Measurements from ENCODE around the gene SORD.
"Not testable (repeated sequence)": the region's sequence is repeated elsewhere in the genome, so short reads cannot be mapped to it uniquely, and the experiment has no call there.

SORD gene

DNA sequence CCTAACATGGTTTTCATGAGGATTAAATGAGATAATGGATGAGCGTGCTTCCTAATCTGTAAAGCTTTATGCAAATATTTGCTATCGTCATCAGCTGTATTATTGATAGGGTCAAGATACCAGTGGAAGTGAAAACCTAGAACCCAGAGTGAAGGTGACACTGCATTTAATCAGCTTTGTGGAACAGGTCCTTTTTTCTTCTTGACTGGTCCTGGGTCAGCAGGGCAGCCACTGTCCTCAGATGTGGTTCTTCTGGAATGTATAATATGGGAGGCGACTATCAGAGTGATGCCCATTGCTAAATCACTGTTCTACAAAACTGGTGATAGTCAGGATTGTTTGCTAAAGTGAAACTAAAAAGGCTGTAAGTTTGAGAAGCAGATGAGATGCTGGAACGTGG, 41.4 kb downstream of the SORD start:
- peak; percentile 2 for DNase-seq

GRCh38 chr15:45069942-45070360, 47.0 kb downstream of the SORD start:
- not testable (repeated sequence) for DNase-seq

DNA sequence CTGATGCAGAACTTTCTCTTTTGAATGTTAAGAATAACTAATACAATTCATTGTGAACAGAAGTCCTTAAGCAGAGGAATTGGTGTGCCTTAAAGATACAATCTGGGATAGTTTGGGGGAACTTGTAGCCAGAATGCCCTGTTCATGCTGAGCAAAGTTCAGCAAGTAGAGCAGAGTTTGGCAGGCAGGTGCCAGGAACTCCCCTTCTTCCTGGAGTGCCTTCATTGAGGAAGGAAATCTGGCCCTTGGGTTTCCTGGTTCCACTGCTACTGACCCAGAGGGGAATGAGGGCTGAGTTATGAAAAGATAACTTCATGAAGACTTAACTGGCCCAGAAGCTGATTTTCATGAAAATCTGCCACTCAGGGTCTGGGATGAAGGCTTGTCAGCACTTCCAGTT, 50.6 kb downstream of the SORD start:
- not testable (repeated sequence) for DNase-seq

GRCh38 chr15:45075440-45076320, 52.7 kb downstream of the SORD start:
- not testable (repeated sequence) for DNase-seq

GRCh38 chr15:45077391-45077790, 54.4 kb downstream of the SORD start:
- not testable (repeated sequence) for DNase-seq

- DNase-seq = not testable (repeated sequence)
Measured at GRCh38 chr15:45079201-45079600, 56.2 kb downstream of the SORD start.

DNA sequence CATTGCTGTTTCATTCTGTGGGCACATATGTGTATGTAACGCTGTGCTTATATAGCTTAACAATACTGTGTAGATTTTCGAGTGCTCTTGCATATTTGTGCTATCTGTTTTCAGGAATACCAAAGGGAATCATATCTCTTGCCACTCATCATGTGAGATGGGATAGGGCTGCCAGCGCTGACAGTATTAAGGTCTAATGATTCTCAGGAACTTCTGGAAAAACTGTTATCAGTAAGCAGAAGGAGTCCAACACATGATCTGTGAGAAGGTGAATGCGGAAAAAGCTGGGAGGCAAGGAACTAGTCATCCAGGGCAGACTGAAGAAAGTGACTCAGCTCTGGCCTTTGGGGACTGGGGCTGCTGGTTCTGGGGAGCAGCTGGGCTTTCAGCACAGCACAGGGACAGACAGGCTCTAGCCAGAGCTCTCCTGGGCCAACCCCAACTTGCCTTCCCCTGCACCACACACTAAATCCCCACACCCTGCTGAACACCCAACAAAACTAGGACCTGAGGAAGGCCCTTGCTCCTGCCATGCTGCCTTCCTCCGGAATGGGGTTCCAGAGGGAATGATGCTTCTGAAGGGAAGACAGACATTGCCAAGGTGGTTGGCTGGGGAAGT, 56.7 kb downstream of the SORD start:
- not testable (repeated sequence) for DNase-seq

DNA sequence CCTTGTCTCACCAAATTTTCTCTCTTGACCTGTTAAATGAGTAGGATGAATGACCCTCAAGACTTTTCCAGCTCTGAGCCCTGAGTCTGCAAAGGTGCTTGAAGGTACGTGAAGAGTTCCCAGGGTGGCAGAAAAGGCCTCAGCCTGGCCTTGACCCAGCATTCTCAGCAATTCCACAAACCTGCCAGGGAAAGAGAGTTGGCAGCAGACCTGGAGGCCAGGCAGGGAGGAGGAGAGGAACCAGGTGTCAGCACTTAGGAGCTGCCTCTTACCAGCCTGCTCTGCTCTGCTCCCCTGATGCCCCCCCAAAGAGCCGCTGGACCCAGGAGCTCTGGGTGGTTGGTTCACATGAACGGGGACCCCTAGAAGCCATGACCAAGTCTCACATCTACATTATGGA, 57.6 kb downstream of the SORD start:
- DNase-seq = not testable (repeated sequence)

GRCh38 chr15:45082412-45082811, 59.4 kb downstream of the SORD start:
- not testable (repeated sequence) for DNase-seq

DNA sequence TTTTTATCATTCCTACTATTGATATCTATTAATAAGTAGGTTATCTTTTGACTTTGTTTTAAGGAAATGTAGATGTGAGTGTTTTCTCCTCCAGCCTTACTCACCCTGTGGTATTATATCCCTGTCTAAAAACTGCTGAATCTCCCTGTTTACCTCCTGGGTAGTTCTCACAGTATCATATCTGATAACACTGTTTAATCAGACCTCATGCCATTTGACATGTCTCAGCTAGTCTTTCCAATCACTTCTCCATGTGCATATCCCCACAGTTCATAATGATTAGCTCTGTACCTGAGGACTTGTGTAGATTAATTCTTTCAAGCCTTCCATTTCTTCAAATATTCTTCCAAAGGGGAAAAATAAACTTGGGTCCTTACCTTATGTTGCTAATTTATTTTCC, 60.2 kb downstream of the SORD start:
- no peak for DNase-seq

GRCh38 chr15:45084163-45084562, 61.2 kb downstream of the SORD start:
- DNase-seq = no peak

GRCh38 chr15:45087513-45087912, 64.5 kb downstream of the SORD start:
- no peak for DNase-seq

DNA sequence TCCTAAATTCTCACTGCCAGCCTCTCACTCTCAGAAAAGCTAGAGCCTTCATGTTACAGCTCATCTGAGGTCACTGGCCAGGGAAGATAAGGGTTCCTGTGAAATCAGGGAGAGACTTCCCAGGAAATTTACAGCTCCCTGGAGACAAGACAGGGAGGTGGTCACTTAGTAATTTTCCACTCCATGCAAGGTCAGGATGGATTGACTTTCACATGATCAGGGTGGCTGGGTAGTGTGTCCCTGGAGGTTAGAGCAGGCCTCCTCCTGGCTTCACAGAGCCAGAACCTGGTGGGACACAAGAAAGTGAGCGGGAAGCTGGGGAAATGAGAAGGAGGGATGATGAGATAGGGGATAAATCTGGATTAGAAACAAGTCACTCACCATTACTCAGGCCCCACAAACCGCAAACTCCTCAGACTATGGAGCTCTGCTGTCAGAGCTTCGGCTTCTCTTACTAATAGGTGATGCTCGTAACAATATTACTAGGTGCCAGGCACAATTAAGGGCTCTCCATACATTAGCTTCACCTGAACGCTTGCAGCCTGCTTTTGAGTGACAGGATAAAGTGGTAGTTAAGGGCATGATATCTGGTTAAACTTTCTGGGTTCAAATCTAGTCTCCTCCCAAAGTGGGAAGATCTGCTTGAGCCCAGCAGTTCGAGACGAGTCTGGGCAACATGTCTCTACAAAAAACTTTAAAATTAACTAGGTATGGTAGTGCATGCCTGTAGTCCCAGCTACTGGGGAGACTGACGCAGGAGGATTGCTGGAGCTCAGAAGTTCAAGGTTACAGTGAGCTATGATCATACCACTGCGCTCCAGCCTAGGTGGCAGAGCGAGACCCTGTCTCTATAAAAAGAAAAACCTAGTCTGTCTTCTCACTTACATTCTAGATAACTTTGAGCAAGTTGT, 66.1 kb downstream of the SORD start:
- DNase-seq = peak; percentile 11

GRCh38 chr15:45089712-45090373, 66.8 kb downstream of the SORD start:
- no peak for DNase-seq

DNA sequence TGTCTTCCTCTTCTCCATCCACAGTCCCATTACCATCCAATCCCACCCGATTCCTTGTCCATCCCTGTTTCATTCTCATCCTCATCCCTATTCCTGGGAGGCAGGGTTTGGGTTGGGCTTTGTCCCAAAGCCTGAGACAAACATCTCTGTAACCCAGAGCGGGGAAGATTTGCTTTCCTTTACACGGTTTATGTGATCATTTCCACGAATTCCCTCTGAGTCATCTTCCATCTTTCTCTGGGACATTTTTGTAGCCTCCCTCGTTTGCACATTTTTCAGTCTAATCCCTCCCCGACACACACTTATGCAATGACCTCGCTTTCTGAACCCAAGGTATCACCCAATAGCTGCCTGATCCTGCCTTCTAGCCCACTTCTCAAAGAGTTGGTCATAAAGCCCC, 68.2 kb downstream of the SORD start:
- DNase-seq = peak; percentile 17

GRCh38 chr15:45091576-45091975, 68.6 kb downstream of the SORD start:
- DNase-seq = no peak

- no peak for DNase-seq
Measured at GRCh38 chr15:45093013-45093412, 70.0 kb downstream of the SORD start.

DNA sequence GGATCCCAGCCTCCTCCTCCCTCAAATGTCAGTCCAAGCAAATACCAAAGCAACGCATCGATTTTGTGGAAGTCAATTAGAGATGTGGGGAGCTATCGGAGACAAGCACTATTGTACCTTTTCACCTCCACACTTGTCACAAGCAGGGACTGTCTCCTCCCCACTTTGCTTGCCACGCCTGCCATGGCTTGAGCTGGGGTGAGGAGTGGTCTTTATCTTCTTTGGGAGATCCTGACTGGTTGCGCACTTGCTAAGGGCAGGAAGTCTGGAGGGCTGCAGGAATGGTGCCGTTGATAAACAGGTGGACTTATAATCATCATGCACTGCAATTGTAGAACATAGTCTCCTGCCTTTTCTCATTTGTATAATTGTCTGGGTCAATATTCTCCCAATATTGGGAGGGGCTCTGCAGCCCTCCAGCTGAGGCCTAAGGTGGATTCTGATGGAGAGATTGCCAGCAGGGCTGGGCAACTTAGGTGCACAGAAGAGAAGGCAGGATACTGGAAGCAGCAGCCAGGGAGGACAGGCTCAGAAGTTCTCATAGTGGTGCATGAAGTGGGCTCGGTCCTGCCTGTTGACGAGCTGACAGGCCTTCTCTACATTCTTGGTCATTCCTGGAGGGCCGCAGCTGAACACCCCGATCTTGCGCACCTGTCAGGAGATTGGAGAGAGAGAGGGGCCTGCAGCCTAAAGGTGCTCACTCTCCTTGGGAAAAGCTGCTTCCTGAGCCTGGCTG, 70.8 kb downstream of the SORD start:
- no peak for DNase-seq

DNA sequence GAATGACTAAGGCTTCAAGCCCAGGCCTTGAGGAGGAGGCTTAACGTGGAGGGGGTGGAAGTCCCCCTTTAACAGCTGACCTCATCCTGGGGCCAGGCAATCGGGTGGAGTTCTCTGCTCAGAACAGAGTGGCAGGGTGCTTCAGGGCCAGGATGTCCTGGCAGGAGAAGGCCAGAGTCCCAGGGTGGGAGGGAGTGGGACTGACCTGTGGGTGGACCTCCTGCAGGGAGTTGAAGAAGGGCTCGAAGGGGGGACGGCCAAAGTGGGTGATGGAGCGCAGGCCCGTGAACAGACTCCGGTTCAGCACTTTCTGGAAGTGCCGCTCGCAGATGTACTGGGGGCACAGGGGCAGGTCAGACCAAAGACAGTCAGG, 71.3 kb downstream of the SORD start:
- DNase-seq = no peak

DNA sequence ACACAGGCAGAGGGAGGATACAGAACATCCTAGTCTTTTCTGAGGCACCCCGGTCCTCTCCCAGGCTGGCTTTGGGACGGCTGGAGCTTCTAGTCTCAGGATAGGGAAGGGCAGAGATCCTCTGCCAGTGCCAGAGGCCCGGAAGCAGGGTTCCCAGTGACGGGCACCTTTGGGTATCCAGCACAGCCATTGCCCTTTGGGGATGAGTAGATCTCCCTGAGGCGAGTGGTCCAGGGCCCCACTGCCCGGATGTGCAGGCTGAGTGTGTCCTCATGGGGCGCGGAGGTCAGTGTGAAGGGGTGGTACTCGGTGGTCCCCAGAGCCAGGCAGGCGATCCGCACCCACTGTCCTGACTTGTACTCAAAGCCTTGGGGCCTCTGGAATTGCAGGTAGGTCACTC, 72.7 kb downstream of the SORD start:
- no peak for DNase-seq

DNA sequence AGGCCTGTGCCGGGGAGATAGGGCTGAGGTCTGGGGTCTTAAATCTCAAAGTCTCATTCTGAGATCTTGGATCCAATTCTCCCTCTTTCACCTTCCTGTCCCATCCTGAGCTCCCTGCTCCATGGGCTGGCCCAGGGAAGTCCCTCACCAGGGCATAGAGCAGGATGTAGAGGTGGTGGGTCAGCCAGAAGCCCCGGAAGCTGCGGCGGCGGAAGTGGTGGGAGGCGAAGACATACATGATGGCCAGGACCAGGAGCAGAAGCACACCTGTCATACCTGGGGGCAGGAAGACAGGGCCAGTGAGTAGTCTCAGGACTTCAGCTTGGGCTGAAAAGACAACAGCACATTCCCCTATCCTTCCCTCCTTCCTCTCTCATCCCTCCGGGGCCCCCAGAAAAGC, 74.5 kb downstream of the SORD start:
- DNase-seq = no peak
